GM18867 (cell line): ENCODE results near the gene EGFL7.

Experiments
- ATAC-seq: cut with Tn5 transposase; IDR thresholded peaks from one replicate; pipeline ENCODE4 v1.9.1; 2021; ENCODE audit warnings: mild to moderate bottlenecking, moderate library complexity; ENCODE audit not compliant: unreplicated experiment

The EGFL7 gene

GRCh38 chr9:136643596-136644342, 18.9 kb upstream of the EGFL7 start:
- no peak for ATAC-seq

GRCh38 chr9:136644343-136644592, 18.4 kb upstream of the EGFL7 start:
- no peak for ATAC-seq

- no peak for ATAC-seq
Measured at GRCh38 chr9:136644593-136645351, 17.9 kb upstream of the EGFL7 start.

GRCh38 chr9:136645352-136645902, 17.3 kb upstream of the EGFL7 start:
- no peak for ATAC-seq

DNA sequence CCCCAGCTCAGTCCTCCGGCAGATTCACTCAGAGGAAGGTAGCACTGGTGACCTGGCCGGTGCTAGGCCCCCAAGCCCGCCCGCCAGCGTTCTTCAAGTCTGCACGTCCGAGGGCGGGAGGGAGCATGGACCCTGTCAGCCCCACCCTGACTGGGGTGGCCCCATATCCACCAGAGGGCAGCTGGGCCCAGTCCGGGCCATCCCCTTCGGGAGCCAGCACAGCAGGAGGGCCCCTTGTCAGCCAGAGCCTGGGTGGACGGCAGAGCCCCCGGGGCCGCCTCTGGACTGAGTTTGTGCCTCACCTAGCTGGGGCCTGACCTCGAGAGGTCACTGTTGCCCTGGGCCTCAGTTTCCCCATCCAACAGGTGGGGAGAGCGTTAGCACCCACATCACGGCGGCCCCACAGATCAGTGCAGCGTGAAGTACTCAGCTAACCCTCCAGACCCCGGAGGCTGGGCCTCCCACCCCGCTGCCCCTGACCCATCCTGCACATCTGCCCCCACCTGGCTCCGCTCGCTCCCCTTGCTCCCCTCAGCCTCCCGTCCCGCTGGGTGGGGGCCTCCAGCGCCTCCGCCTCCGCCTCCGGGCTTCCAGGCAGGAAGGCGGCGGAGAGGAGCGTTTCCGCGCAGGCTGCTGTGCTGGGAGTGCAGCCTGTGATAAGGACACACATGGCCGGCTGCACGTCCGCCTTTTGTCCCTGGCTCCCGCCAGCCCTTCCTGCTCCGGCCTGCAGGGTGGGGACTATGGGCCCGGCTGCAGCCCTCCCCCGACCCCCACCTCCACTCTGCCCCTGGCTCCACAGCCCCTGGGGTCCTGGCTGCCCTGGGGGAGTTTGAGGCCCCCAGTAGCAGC, 16.6 kb upstream of the EGFL7 start:
- no peak for ATAC-seq

DNA sequence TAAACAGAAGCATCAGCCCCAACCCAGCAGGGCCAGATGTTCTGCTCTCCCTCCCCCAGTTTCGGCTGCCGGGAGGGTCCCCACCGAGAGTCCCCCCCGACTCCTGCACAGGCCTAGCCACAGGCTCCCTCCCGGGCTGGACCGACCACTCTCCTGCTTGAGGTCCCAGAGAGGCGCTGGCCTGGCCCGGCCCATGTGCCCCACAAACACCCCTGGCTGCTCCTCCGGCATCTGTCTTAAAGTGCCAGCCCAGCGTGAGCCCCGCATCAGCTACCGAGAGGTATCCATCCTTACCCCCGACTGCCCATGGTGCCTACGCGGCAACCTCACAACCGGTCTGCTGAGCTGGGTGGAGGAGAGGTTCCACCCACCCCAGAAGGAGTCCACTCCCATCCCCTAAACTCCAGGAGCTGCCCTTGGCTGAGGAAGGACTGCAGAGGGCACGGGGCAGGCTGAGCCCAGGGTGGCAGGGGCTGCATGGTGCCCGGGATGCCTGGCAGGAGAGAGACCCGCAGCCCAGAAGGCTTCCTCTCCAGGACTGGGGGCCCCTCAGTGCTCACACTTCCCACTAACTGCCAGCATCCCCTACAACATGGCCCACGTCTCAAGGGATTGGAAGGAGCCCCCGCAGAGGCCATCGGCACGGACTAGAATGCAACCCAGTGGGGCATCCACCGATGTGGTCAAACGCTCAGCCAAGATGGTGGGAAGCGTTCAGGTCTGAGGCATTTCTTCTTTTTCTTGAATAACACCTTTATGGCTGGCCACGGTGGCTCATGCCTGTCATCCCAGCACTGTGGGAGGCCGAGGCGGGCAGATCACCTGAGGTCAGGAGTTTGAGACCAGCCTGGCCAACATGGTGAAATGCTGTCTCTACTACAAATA, 15.6 kb upstream of the EGFL7 start:
- ATAC-seq: no peak

GRCh38 chr9:136648751-136649150, 14.0 kb upstream of the EGFL7 start:
- ATAC-seq: no peak

DNA sequence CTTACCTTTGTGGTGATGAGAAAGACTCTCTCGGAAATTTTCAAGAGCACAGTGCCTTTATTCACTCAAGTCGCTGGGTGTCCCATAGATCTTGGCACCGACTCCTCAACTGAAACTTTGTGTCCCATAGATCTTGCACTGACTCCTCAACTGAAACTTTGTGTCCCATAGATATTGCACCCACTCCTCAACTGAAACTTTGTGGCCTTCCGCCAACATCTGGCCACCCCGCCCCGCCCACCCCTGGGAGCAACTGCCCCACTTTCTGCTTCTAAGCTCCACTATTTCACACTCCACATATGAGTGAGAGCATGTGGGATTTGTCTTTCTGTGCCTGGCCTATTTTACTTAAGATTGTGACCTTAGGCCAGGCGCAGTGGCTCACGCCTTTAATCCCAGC, 12.7 kb upstream of the EGFL7 start:
- no peak for ATAC-seq

GRCh38 chr9:136650648-136651047, 12.1 kb upstream of the EGFL7 start:
- ATAC-seq: no peak

DNA sequence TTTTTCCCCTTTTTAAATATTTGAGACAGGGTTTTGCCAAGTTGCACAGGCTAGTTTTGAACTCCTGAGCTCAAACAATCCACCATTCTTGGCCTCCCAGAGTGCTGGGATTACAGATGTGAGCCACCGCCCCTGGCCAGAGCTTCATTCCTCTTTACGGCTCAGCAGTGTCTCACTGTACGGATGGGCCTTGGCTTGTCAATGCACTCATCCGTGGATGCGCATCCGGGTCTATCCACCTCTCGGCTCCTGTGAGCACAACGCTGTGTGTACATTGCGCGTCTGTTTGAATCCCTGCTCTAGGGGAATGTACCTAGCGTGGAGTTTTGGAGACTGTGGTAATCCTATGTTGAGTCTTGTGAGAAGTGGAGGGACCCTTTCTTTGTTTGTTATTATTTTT, 10.9 kb upstream of the EGFL7 start:
- no peak for ATAC-seq

GRCh38 chr9:136653323-136654079, 9.2 kb upstream of the EGFL7 start:
- ATAC-seq: no peak

DNA sequence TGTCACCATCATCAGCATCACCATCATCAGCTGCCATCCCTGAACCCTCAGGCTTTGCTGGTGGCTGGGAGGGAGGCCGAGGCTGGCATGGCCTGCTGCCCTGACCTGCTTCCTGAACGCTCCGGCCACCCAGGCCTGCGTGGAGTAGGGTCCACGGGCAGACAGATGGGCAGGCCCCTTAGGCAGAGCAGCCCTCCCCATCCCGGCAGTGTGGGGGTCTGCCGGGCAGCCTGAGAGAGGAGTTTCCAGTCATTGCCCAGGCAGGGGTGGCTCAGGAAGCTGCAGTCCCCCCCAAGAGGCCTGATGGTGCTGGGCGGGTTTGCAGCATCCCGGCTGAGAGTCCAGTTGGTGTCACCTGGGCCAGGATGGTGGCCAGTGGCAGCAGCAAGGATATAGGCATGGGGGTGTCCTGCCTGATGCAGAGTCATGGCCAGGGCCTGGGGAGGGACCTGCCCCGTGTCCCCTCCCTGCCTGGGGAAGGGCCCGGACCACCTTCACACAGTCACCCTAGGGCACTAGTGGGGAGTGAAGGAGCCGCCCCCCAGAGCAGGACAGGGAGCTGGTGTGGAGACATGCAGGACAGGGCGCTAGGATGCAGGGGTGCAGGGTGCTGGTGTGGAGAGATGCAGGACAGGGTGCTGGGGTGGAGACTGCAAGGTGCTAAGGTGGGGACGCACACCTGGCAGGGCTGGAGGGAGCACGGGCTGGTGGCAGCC, 7.7 kb upstream of the EGFL7 start:
- ATAC-seq: no peak

GRCh38 chr9:136655536-136656182, 7.1 kb upstream of the EGFL7 start:
- no peak for ATAC-seq

DNA sequence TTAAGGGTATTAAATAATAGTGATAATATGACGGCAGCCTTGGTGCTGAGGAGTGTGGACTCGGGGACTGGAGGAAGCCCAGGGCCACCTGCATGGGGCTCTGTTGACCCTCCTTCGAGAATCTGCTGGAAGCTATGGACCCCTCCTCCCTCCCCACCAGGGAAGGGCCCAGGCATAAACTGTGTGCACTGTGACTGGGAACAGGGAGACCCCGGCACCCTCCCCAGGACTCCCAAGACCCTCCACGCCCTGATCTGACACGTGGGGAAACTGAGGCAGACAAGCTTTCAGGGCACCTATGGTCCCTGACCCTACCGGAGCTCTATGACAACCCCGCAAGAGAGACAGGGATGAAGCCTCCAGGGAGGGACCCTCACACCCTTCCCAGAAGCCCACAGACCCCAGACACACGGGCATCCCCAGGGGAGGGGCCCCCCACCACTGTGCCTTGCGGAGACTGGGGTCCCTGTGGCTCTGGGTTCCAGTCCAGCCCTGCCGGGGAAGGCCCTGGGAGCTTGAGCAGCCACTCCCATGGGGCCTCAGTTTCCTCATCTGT, 6.5 kb upstream of the EGFL7 start:
- no peak for ATAC-seq

- ATAC-seq: no peak
Measured at GRCh38 chr9:136656795-136657611, 5.7 kb upstream of the EGFL7 start.

GRCh38 chr9:136657974-136658848, 4.5 kb upstream of the EGFL7 start:
- no peak for ATAC-seq
